GM12878 (cell line): ENCODE results near the gene ZFYVE19. TPM values are rescaled to one million over a fixed set of nuclear protein-coding genes. Genes with fewer than 3 reads are reported as not detected.

Source experiments
- BCLAF1 ChIP-seq: fragments of 450-650 bp; IDR thresholded peaks from 2 replicates; pipeline ENCODE4 v1.6.1; 2017; ENCODE audit warnings: antibody characterized with exemption, mild to moderate bottlenecking, moderate library complexity
- BMI1 ChIP-seq: fragments of 450-650 bp; IDR thresholded peaks from 2 replicates; pipeline ENCODE4 v1.6.1; 2016; ENCODE audit warnings: mild to moderate bottlenecking, moderate library complexity, borderline replicate concordance
- CHD4 ChIP-seq: fragments of 200-600 bp; sonication (generic); IDR thresholded peaks from 2 replicates; pipeline ENCODE4 v1.6.1; 2016; ENCODE audit warnings: mild to moderate bottlenecking
- E2F8 ChIP-seq: fragments of 450-650 bp; IDR thresholded peaks from 2 replicates; pipeline ENCODE4 v1.6.1; 2018; ENCODE audit warnings: mild to moderate bottlenecking, low read depth, moderate library complexity; ENCODE audit not compliant: partially characterized antibody
- IRF4 ChIP-seq: IDR thresholded peaks from 2 replicates; pipeline ENCODE4 v1.6.1; 2011; ENCODE audit warnings: low read depth, low read length
- KLF5 ChIP-seq: fragments of 450-650 bp; IDR thresholded peaks from 2 replicates; pipeline ENCODE4 v1.6.1; 2014; ENCODE audit warnings: mild to moderate bottlenecking; ENCODE audit not compliant: partially characterized antibody
- SIX5 ChIP-seq: IDR thresholded peaks from 2 replicates; pipeline ENCODE4 v1.6.1; 2011; ENCODE audit warnings: mild to moderate bottlenecking, low read depth, low read length, moderate library complexity; ENCODE audit not compliant: severe bottlenecking
- polyA plus RNA-seq, 11 experiments: library from polyadenylated mRNA; depleted of rRNA in 4 of 11; unstranded in 6 of 11; stranded (reverse) in 5 of 11; fragments of >200 nt; fragmentation: Nextera tagmentation in 4 of 11; fragmentation: Illumina TruSeq in 1 of 11; extraction: Ambion mirVana in 4 of 11; extraction: Trizol in 1 of 11; gene quantifications; 1 replicate in 1 of 11; 2 replicates in 10 of 11; pipeline versions ENCODE4 v1.2.1 to v1.2.3, GENCODE V29; 2011 to 2016; ENCODE audit warnings: inconsistent platforms in 2 of 11, missing spikeins in 2 of 11, low read depth in 1 of 11
- total RNA-seq, 4 experiments: library from RNA; depleted of rRNA in 3 of 4; stranded (reverse); fragments of >200 nt in 3 of 4; fragmentation: Illumina TruSeq in 1 of 4; extraction: Trizol in 1 of 4; gene quantifications; 2 replicates each; pipeline versions ENCODE4 v1.2.1 to v1.2.3, GENCODE V29; 2013 to 2021
- TF ChIP-seq, protein P1 (sequence below): fragments of 450-650 bp; formaldehyde crosslinking; IDR thresholded peaks from 2 replicates; pipeline ENCODE4 v1.4.0; 2022; ENCODE audit warnings: mild to moderate bottlenecking, moderate library complexity

Gene ZFYVE19
- total and polyA plus RNA-seq, 10 of the 15 experiments (the other 5 are each of a cell fraction or from before 2014, with no cell fraction given) = 1.7 to 36.3 (median 17.0) TPM

GRCh38 chr15:40790718-40791117 is 16.2 kb upstream of the ZFYVE19 start (continued):
- TF ChIP-seq BCLAF1 = no peak
- TF ChIP-seq E2F8 = no peak
- no peak for TF ChIP-seq IRF4
- TF ChIP-seq, protein P1, sequence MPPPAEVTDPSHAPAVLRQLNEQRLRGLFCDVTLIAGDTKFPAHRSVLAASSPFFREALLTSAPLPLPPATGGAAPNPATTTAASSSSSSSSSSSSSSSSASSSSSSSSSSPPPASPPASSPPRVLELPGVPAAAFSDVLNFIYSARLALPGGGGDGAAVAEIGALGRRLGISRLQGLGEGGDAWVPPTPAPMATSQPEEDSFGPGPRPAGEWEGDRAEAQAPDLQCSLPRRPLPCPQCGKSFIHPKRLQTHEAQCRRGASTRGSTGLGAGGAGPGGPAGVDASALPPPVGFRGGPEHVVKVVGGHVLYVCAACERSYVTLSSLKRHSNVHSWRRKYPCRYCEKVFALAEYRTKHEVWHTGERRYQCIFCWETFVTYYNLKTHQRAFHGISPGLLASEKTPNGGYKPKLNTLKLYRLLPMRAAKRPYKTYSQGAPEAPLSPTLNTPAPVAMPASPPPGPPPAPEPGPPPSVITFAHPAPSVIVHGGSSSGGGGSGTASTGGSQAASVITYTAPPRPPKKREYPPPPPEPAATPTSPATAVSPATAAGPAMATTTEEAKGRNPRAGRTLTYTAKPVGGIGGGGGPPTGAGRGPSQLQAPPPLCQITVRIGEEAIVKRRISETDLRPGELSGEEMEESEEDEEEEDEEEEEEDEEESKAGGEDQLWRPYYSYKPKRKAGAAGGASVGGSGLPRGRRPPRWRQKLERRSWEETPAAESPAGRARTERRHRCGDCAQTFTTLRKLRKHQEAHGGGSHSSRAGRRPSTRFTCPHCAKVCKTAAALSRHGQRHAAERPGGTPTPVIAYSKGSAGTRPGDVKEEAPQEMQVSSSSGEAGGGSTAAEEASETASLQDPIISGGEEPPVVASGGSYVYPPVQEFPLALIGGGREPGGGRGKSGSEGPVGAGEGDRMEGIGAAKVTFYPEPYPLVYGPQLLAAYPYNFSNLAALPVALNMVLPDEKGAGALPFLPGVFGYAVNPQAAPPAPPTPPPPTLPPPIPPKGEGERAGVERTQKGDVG = no peak
- no peak for TF ChIP-seq CHD4
- TF ChIP-seq SIX5 = no peak
- no peak for TF ChIP-seq BMI1
- TF ChIP-seq KLF5 = no peak
- TF ChIP-seq, all 136 proteins: peak for 0
